Fibroblast of the conjunctiva (primary cell): ENCODE results near the gene POU4F2.

ENCODE experiments used
- DNase-seq: peaks from one replicate; pipeline ENCODE4 v3.0.0-alpha.2; 2010; ENCODE audit warnings: low read depth

The POU4F2 gene

GRCh38 chr4:146638786-146639505 lies at the start of gene POU4F2:
Gene POU4F2 (plus strand): TSS chr4:146638893. CDS start chr4:146639141, 248 bp downstream.
- no peak for DNase-seq

GRCh38 chr4:146590801-146591200 lies 47.9 kb upstream of the POU4F2 start:
- no peak for DNase-seq

- DNase-seq = no peak
Measured at GRCh38 chr4:146592019-146592418, 46.7 kb upstream of the POU4F2 start.

GRCh38 chr4:146632770-146633470 lies 5.8 kb upstream of the POU4F2 start:
- DNase-seq = no peak

- no peak for DNase-seq
Measured at GRCh38 chr4:146633471-146633800, 5.3 kb upstream of the POU4F2 start.

- no peak for DNase-seq
Measured at GRCh38 chr4:146634825-146635224, 3.9 kb upstream of the POU4F2 start.

GRCh38 chr4:146637621-146638332 lies 916 bp upstream of the POU4F2 start:
- no peak for DNase-seq

- DNase-seq = no peak
Measured at GRCh38 chr4:146638333-146638785, 334 bp upstream of the POU4F2 start.

- DNase-seq = no peak
Measured at GRCh38 chr4:146639506-146639932, 826 bp downstream of the POU4F2 start.

- no peak for DNase-seq
Measured at GRCh38 chr4:146640021-146640464, 1.4 kb downstream of the POU4F2 start.

- no peak for DNase-seq
Measured at GRCh38 chr4:146640465-146641061, 1.9 kb downstream of the POU4F2 start.

- DNase-seq = no peak
Measured at GRCh38 chr4:146641762-146642161, 3.1 kb downstream of the POU4F2 start.

- no peak for DNase-seq
Measured at GRCh38 chr4:146643812-146644401, 5.2 kb downstream of the POU4F2 start.

GRCh38 chr4:146645921-146646320 lies 7.2 kb downstream of the POU4F2 start:
- no peak for DNase-seq

- DNase-seq = no peak
Measured at GRCh38 chr4:146646593-146647325, 8.1 kb downstream of the POU4F2 start.

GRCh38 chr4:146647615-146648460 lies 9.1 kb downstream of the POU4F2 start:
- no peak for DNase-seq

- no peak for DNase-seq
Measured at GRCh38 chr4:146648461-146648783, 9.7 kb downstream of the POU4F2 start.

GRCh38 chr4:146649232-146649631 lies 10.5 kb downstream of the POU4F2 start:
- DNase-seq = no peak

- DNase-seq = no peak
Measured at GRCh38 chr4:146650034-146650433, 11.3 kb downstream of the POU4F2 start.

GRCh38 chr4:146654687-146655520 lies 16.2 kb downstream of the POU4F2 start:
- no peak for DNase-seq
